ENCODE data around the gene UBE2L6.

- TF ChIP-seq REST (IDR thresholded peaks at IDR 0.05; ENCODE audit: low read depth) (no peak), FOXM1 (IDR thresholded peaks at IDR 0.05; ENCODE audit: borderline replicate concordance, low read depth) (no peak), TEAD4 (IDR thresholded peaks at IDR 0.05) (no peak), YY1 (IDR thresholded peaks at IDR 0.05; ENCODE audit: low read depth) (no peak)
Observed at GRCh38 chr11:57513911-57514537, 53.4 kb downstream of the UBE2L6 start.
